Activated CD4-positive, alpha-beta memory T cell treated with anti-CD3 and anti-CD28 coated beads for 36 hours (primary cell): ENCODE results near the gene SCIMP. TPM values are rescaled to one million over a fixed set of nuclear protein-coding genes. Genes with fewer than 3 reads are reported as not detected.
A peak's percentile ranks its signal among the peaks of the same experiment; 100 is the strongest.

ENCODE experiments used
- CTCF ChIA-PET: fragments of 350-600 bp; sonication (Branson Sonifier 250); formaldehyde crosslinking; loops from one replicate; lab custom pipeline; 2021; ENCODE audit warnings: antibody characterized with exemption, inconsistent platforms; lab: Charles Lee
- POLR2A ChIA-PET: fragments of 350-600 bp; sonication (Branson Sonifier 250); formaldehyde crosslinking; loops from one replicate; lab custom pipeline; 2021; ENCODE audit warnings: antibody characterized with exemption; lab: Charles Lee
- DNase-seq: peaks from one replicate; pipeline ENCODE4 v3.0.0-alpha.2; 2020
- H3K27ac Mint-ChIP-seq: one replicate; pipeline ENCODE4 v1.8.0; 2021; ENCODE audit warnings: mixed read lengths
- H3K27me3 Mint-ChIP-seq: one replicate; pipeline ENCODE4 v1.8.0; 2021; ENCODE audit warnings: mixed read lengths
- H3K36me3 Mint-ChIP-seq: one replicate; pipeline ENCODE4 v1.8.0; 2021; ENCODE audit warnings: mixed read lengths
- H3K4me1 Mint-ChIP-seq: one replicate; pipeline ENCODE4 v1.8.0; 2021; ENCODE audit warnings: low read depth, mixed read lengths
- H3K4me3 Mint-ChIP-seq: one replicate; pipeline ENCODE4 v1.8.0; 2021; ENCODE audit warnings: mild to moderate bottlenecking, mixed read lengths
- H3K9me3 Mint-ChIP-seq: one replicate; pipeline ENCODE4 v1.8.0; 2021; ENCODE audit warnings: mixed read lengths
- intact Hi-C: fragments of 100-400 bp; cut with micrococcal nuclease; formaldehyde crosslinking; loops from one replicate; pipeline ENCODE4 v1.15.1; 2023
- total RNA-seq, 2 experiments: library from RNA; stranded (reverse); gene quantifications; one replicate each; pipeline ENCODE4 v1.2.3, GENCODE V29; 2021

SCIMP gene
- total RNA-seq, result not detected

DNA sequence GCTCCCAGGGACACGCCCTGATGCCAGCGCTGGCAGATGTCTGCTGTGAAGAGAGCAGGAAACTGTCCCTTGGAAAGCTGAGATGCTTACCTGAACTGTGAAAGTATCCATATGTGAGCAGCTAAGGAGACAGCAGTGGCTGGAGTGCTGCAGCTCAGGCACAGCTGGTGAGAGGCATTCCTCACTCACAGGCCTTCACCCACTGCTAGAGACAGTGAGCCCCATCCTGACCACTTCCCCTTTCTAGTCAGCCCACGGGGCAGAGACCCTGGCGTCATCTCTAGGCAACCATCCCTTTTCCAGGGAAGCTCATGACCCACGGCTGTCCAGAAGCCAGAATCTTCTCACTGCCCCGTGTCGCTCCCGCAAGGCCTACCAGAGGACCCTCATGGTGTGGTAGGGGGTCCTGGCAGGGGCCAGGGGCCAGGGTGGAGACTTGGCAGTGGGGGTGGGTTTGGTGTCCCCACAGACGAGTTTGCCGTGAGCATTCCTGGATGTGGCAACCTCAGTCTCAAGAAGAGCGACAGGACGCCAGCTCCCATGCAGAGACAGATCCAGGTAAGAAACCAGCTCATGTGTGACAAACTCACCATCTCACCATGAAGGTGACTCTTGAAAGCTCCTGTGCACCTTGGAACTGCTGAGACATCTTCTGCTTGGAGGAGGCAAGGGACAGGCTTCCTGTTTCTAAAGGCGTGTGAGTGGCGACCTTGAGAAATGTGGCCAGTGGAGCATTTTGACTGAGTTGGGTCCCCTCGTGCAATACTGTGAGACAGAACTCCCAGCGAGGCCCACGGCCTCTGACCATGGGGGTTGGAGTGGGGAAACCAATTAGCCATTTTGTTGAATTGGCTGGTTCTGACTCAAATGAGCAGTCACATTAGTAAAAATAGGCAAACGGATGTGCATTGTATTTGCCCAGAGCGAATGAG, at the start of gene SCIMP:
Gene SCIMP (minus strand): TSS at position 216 of the 932 bp plus-strand sequence. CDS start 105 bp downstream, at position 111.
- Mint-ChIP-seq H3K27ac (no peak within 1 kb of the TSS), H3K9me3 (no peaks in the 10 kb centered on the region), H3K4me3 (no peak within 1 kb of the TSS), H3K4me1 (peaks cover 6% of the 10 kb centered on the region), H3K27me3 (no peaks in the 10 kb centered on the region), H3K36me3 (no peaks in the 10 kb centered on the region)
- no peak for DNase-seq
- intact Hi-C loops, result no loop called here
- CTCF ChIA-PET, result no interaction called here
- POLR2A ChIA-PET, result no interaction called here

DNA sequence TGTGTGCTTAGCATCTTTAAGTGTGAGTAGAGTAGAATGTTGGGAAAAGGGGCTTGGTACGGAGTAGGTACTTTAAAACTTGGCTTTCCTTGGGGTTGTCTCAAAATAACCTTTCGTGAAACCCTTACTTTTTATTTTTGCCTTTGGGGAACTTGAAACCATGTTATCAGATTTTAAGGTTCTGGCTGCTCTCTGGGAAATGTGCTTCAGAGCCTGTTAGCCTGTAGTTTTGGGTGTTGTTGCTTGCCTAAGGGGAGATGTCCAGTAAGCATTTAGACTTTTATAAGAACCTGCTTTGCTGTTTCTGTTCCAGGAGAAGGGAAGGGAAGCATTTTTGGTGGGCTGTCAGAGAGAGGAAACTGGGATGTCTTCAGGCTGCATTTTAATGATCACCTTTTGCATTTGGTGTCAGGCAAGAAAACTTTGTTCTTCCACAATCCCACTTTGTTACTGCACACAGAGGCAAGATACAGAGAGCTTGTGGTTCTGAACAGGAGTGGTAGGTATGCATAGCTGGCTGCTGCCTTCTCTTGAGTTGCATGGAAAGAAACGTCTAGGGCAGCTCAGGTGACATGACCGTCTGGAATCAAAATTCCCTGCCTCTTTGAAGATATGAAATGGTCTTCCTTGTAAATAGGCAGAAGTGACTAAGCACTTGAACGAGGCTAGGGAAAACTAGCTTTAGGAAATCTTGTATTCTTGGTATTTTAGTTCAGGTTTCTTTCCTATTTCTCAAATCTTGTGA, 49.1 kb upstream of the SCIMP start:
- peak overlapping the region; percentile 86 for H3K27ac Mint-ChIP-seq
- peak overlapping the region; percentile 85 for H3K4me3 Mint-ChIP-seq
- H3K27me3 Mint-ChIP-seq, result no peaks in the 10 kb centered on the region
- no peak for DNase-seq
- H3K36me3 Mint-ChIP-seq, result peaks cover 16% of the 10 kb centered on the region
- ChIA-PET CTCF (interaction anchor here (0.6 to 1.3 kb wide), 6 partner anchors 21 to 155 kb away, joined by 3 to 5 read pairs (median 3); partner anchors contain the start of gene C1QBP), POLR2A (interaction anchor here (0.6 to 1.5 kb wide), 6 partner anchors 11 to 487 kb away, joined by 3 to 12 read pairs (median 4); partner anchors contain the start of gene C1QBP)
- peaks cover 42% of the 10 kb centered on the region for H3K4me1 Mint-ChIP-seq
- intact Hi-C loops, result no loop called here
- no peaks in the 10 kb centered on the region for H3K9me3 Mint-ChIP-seq

DNA sequence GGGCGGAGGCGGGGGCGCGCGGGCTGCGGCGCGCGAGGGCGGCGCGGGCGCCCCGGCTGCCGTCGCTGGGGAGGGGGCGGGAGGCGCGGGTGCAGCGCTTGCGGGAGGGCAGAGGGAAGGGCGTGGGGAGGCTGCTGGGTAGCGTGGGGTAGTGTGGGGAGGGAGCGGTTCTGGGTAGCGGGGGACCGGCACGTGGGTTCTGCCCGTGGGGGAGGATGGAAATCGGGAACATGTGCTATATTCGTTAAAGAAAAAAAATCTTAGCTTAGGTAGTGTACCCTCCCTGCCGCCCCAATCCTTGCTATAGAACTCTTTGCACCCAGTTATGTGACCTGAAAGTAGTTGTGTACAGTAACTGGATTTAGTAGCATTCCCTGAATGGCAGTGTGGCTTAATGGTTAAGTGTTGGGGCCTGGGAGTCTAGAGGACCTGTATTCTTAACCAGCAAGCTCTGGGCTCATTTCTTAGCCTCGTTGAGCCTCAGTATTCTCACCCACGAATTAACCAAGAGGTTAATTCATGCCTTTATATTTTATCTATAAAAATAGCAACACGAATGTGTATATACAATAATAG, 48.1 kb upstream of the SCIMP start:
- intact Hi-C loops, result no loop called here
- Mint-ChIP-seq H3K36me3 (peaks cover 16% of the 10 kb centered on the region), H3K4me3 (peak overlapping the region; percentile 85), H3K27me3 (no peaks in the 10 kb centered on the region), H3K9me3 (no peaks in the 10 kb centered on the region), H3K27ac (peak overlapping the region; percentile 86), H3K4me1 (peaks cover 36% of the 10 kb centered on the region)
- DNase-seq, result peak; percentile 55
- CTCF ChIA-PET, result interaction anchor here (0.7 to 1.2 kb wide), 4 partner anchors 15 to 156 kb away, joined by 3 to 5 read pairs (median 3); partner anchors contain the start of genes C1QBP and ZNF594
- POLR2A ChIA-PET, result interaction anchor here (0.6 to 1.5 kb wide), 5 partner anchors 10 to 171 kb away, joined by 3 to 12 read pairs (median 6); partner anchors contain the start of gene C1QBP

DNA sequence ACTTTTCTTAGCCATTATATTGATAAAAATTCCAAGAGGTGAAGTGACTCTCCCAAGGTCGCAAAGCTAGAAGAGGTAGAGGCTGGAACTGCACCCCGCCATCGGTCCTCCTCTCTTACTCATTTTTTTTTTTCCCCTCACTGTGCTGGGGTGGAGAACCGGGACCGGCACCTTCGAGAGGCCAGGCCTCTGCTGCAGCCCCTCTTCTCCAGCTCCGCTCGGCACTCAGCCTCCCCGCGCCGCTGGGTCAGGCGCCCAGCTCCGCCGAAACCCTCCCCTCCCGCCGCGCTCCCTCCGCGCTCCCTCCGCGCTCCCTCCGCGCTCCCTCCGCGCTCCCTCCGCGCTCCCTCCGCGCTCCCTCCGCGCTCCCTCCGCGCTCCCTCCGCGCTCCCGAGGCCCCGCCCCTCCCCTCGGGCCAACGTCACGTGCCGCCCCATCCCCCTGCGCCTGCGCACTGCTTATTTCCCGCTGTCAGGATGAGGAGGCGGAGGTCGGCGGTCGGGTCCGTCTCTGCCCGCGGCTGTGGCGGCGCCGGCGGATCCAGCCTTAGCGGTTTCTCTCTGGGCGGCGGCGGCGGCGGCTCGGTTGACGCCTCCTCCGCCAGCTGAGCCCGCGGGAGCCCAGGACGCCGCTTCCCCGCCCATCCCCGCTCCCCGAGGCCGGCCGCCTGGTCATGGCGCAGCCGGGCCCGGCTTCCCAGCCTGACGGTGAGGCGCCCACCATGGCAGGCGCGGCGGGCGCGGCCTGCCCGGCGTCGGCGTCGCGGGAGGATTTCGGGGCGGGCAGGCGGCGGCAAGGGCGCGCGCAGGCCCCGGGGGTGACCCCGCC, 47.4 kb upstream of the SCIMP start, which contains the start of gene RABEP1:
Gene RABEP1 (plus strand): TSS at position 471 of the 828 bp plus-strand sequence. CDS start 203 bp downstream, at position 674.
- peak within 1 kb of the TSS; percentile 85 for H3K4me3 Mint-ChIP-seq
- no peaks in the 10 kb centered on the region for H3K9me3 Mint-ChIP-seq
- peaks cover 35% of the 10 kb centered on the region for H3K4me1 Mint-ChIP-seq
- H3K27me3 Mint-ChIP-seq, result no peaks in the 10 kb centered on the region
- ChIA-PET POLR2A (interaction anchor here (0.6 to 1.5 kb wide), 10 partner anchors 9 to 204 kb away, joined by 3 to 7 read pairs (median 4); partner anchors contain the start of genes C1QBP, DERL2 and MIS12), CTCF (interaction anchor here (0.7 to 2.1 kb wide), 7 partner anchors 9 to 157 kb away, joined by 3 to 6 read pairs (median 5); partner anchors contain the start of genes C1QBP and ZNF594)
- H3K36me3 Mint-ChIP-seq, result peaks cover 16% of the 10 kb centered on the region
- DNase-seq, result peak; percentile 96
- peak within 1 kb of the TSS; percentile 86 for H3K27ac Mint-ChIP-seq
- intact Hi-C loops, result loop anchor here (1.0 kb wide), 1 partner anchor 10 kb away; no protein-coding TSS in a partner anchor

DNA sequence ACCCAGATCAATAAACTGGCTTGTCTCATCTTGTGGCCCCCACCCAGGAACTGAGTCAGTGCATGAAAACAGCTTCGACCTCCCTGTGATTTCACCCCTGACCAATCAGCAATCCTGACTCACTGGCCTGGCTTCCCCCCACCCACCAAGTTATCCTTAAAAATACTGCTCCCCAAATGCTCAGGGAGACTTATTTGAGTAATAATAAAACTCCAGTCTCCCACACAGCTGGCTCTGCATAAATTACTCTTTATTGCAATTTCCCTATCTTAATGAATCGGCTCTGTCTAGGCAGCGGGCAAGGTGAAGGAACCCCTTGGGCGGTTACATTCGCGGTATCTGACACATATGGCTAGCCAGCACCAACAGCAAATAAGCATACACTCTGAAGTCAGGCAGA, 37.7 kb upstream of the SCIMP start:
- ChIA-PET POLR2A (interaction anchor here (1.6 to 2.3 kb wide), 3 partner anchors 9 to 167 kb away, joined by 3 to 7 read pairs (median 6); partner anchors contain the start of gene C1QBP), CTCF (interaction anchor here (0.8 to 1.9 kb wide), 2 partner anchors 9 to 36 kb away, joined by 3 to 6 read pairs; partner anchors contain the start of gene RABEP1)
- peaks cover 14% of the 10 kb centered on the region for H3K4me1 Mint-ChIP-seq
- H3K36me3 Mint-ChIP-seq, result no peaks in the 10 kb centered on the region
- H3K4me3 Mint-ChIP-seq, result peak overlapping the region; percentile 25
- H3K27me3 Mint-ChIP-seq, result peaks cover 3% of the 10 kb centered on the region
- intact Hi-C loops, result loop anchor here (1.0 to 5.0 kb wide), 2 partner anchors 9 to 145 kb away; partner anchors contain the start of gene NUP88
- no peaks in the 10 kb centered on the region for H3K9me3 Mint-ChIP-seq
- DNase-seq, result peak; percentile 76
- H3K27ac Mint-ChIP-seq, result peak overlapping the region; percentile 46

DNA sequence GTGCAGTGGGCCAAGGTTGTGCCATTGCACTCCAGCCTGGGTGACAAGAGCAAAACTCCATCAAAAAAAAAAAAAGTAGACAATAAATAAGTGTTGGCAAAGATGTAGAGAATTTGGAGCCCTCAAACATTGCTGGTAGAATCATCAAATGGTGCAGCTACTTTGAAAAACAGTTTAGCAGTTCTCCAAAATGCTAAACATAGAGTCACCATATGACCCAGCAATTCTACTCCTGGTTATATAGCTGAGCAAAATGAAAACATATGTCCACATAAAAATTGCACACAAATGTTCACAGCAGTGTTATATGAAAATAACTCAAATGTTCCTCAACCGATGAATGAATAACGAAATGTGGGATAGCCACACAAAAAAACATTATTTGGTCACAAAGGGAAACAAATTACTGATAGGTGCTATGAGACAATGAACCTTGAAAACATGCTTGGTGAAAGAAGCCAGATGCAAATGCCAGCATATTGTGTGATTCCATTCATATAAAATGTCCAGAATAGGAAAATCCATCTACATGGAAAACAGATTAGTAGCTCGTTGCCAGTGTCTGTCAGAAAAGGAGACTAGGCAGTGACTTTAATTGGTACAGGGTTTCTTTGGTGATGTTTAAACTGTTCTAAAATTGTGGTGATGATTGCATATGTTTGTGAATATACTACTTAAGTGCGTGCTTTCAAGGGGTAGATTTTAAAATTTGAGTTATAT, 34.7 kb upstream of the SCIMP start:
- DNase-seq, result no peak
- Mint-ChIP-seq H3K4me1 (peaks cover 14% of the 10 kb centered on the region), H3K9me3 (no peaks in the 10 kb centered on the region), H3K27ac (no peak overlapping the region), H3K4me3 (no peak overlapping the region), H3K27me3 (peaks cover 3% of the 10 kb centered on the region), H3K36me3 (no peaks in the 10 kb centered on the region)
- ChIA-PET POLR2A (no interaction called here), CTCF (interaction anchor here (0.7 to 1.0 kb wide), 2 partner anchors 11 to 71 kb away, joined by 3 to 4 read pairs; no protein-coding TSS in a partner anchor)
- intact Hi-C loops, result no loop called here

DNA sequence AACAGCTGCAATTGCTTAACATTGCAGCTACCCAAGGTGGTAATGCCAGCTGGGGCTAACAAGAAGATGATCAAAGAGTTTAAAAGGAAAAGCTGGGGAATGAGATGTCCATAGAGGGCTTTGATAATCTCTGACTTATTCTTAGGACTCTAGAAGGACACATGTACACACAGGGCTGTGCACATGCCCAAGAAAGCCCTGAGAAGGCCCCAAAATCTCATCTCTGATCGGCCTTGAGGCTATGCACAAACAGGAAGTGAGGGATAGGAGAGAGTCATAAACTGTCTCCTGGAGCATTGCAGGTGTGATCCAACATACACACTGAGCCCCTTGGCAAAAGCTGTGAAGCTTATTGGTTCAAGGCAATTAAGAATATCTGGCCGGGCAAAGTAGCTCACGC, 30.2 kb upstream of the SCIMP start:
- CTCF ChIA-PET, result no interaction called here
- intact Hi-C loops, result no loop called here
- no peaks in the 10 kb centered on the region for H3K36me3 Mint-ChIP-seq

DNA sequence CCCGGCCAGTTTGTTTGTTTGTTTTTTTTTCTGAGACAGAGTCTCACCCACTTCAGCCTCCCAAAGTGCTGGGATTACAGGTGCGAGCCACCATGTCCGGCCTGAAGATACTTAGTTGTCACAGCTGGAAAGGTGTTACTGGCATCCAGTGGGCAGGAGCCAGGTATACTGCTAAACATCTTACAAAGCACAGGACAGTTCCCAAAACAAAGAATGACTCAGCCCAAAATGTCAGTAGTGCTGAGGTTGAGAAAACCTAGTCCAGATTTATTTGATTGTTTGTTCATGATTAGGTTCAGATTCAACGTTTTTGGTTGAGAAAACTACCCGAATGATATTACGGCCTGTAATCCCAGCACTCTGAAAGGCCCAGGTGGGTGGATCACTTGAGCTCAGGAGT, 28.8 kb upstream of the SCIMP start:
- no peaks in the 10 kb centered on the region for H3K27me3 Mint-ChIP-seq
- intact Hi-C loops, result no loop called here
- no peak for DNase-seq
- CTCF ChIA-PET, result no interaction called here
- H3K4me3 Mint-ChIP-seq, result no peak overlapping the region
- H3K4me1 Mint-ChIP-seq, result no peaks in the 10 kb centered on the region
- POLR2A ChIA-PET, result no interaction called here
- H3K27ac Mint-ChIP-seq, result no peak overlapping the region
- H3K36me3 Mint-ChIP-seq, result no peaks in the 10 kb centered on the region
- H3K9me3 Mint-ChIP-seq, result no peaks in the 10 kb centered on the region

More for the DNA sequence above, 30.2 kb upstream of the SCIMP start:
- POLR2A ChIA-PET, result no interaction called here
- no peak overlapping the region for H3K27ac Mint-ChIP-seq
- no peaks in the 10 kb centered on the region for H3K4me1 Mint-ChIP-seq
- DNase-seq, result no peak
- no peak overlapping the region for H3K4me3 Mint-ChIP-seq
- no peaks in the 10 kb centered on the region for H3K27me3 Mint-ChIP-seq
- no peaks in the 10 kb centered on the region for H3K9me3 Mint-ChIP-seq

DNA sequence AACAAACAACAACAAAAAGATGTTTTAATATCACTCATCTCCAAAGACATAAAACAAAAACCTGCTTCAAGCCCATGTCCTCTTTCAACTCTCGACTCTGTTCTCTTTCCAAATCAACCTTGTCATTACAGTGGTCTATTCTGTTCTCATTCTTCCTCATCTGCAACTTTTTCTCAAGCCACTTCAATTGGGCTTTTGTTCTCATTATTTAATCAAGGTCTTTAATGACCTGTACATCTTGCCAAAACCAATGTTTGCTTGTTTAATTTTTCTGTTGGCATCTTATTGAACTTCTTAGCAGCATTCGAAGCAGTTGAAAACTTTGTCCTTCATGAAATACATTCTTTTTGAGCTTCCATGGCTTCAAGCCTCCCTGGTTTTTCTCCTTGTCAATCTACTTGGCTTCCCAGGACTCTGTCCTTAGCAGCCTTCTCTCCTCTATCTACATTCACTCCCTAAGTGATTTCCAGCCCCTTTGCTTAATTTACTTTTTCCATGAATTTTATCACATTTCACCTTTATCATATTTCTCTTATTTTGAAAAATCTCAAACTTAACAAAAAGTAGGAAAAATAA, 27.8 kb upstream of the SCIMP start:
- POLR2A ChIA-PET, result no interaction called here
- H3K27ac Mint-ChIP-seq, result no peak overlapping the region

DNA sequence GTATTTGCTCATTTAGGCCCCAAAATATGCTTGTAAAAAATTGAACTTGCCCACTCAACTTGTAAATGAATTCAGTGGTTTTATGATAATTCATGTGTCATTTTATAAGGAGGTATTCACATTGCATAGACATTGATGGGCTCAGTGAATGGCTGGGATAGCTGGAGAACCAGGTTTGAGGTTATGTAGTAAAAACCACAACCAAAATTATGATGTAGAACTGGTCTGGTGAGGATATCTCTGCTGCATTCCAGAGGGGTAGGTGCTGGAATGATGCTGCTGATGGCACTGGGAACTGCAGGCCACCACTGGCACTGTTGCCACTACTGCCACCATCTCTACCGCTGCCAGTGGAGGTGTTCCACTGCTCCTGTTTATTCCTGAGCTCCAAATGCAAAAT, 25.9 kb upstream of the SCIMP start:
- ChIA-PET CTCF (no interaction called here), POLR2A (no interaction called here)
- no peaks in the 10 kb centered on the region for H3K27me3 Mint-ChIP-seq
- H3K27ac Mint-ChIP-seq, result no peak overlapping the region
- no peaks in the 10 kb centered on the region for H3K36me3 Mint-ChIP-seq
- H3K4me3 Mint-ChIP-seq, result no peak overlapping the region
- H3K4me1 Mint-ChIP-seq, result peaks cover 1% of the 10 kb centered on the region
- intact Hi-C loops, result no loop called here
- H3K9me3 Mint-ChIP-seq, result no peaks in the 10 kb centered on the region
- DNase-seq, result no peak

More for the DNA sequence above, 27.8 kb upstream of the SCIMP start:
- Mint-ChIP-seq H3K4me3 (no peak overlapping the region), H3K27me3 (no peaks in the 10 kb centered on the region), H3K4me1 (no peaks in the 10 kb centered on the region), H3K36me3 (no peaks in the 10 kb centered on the region), H3K9me3 (no peaks in the 10 kb centered on the region)
- intact Hi-C loops, result no loop called here
- DNase-seq, result no peak
- CTCF ChIA-PET, result interaction anchor here (0.7 kb wide), 1 partner anchor 25 kb away, joined by 3 read pairs; no protein-coding TSS in a partner anchor
